Measurements from ENCODE around the gene CD209.
"Not testable (repeated sequence)": the region's sequence is repeated elsewhere in the genome, so short reads cannot be mapped to it uniquely, and the experiment has no call there.

Gene CD209

GRCh38 chr19:7746903-7747884 is at the start of gene CD209:
Gene CD209, minus strand, starts transcription at chr19:7747534. Its CDS starts 23 bp downstream, at chr19:7747511.
- no peak for TF ChIP-seq CTCF (IDR thresholded peaks at IDR 0.05; ENCODE audit: borderline replicate concordance, insufficient read depth, low read depth, low read length)

GRCh38 chr19:7795555-7796161 is 48.3 kb upstream of the CD209 start:
- H3K4me3 ChIP-seq (ENCODE audit: low read depth, low read length) = no peak overlapping the region
- TF ChIP-seq CTCF (IDR thresholded peaks at IDR 0.05; ENCODE audit: borderline replicate concordance, insufficient read depth, low read depth, low read length) = no peak

More at GRCh38 chr19:7746903-7747884, at the start of gene CD209:
- H3K4me3 ChIP-seq (ENCODE audit: low read depth, low read length) = no peak within 1 kb of the TSS

GRCh38 chr19:7793493-7793892 is 46.2 kb upstream of the CD209 start:
- TF ChIP-seq CTCF (IDR thresholded peaks at IDR 0.05; ENCODE audit: borderline replicate concordance, insufficient read depth, low read depth, low read length) = no peak
- no peak overlapping the region for H3K4me3 ChIP-seq (ENCODE audit: low read depth, low read length)

- H3K4me3 ChIP-seq (ENCODE audit: low read depth, low read length) = not testable (repeated sequence)
These were observed 45.4 kb upstream of the CD209 start for GRCh38 chr19:7792701-7793100.

GRCh38 chr19:7792281-7792680 is 44.9 kb upstream of the CD209 start:
- TF ChIP-seq CTCF (IDR thresholded peaks at IDR 0.05; ENCODE audit: borderline replicate concordance, insufficient read depth, low read depth, low read length) = no peak
- no peak overlapping the region for H3K4me3 ChIP-seq (ENCODE audit: low read depth, low read length)

GRCh38 chr19:7790416-7790815 is 43.1 kb upstream of the CD209 start:
- TF ChIP-seq CTCF (IDR thresholded peaks at IDR 0.05; ENCODE audit: borderline replicate concordance, insufficient read depth, low read depth, low read length) = no peak
- no peak overlapping the region for H3K4me3 ChIP-seq (ENCODE audit: low read depth, low read length)

- no peak for TF ChIP-seq CTCF (IDR thresholded peaks at IDR 0.05; ENCODE audit: borderline replicate concordance, insufficient read depth, low read depth, low read length)
- H3K4me3 ChIP-seq (ENCODE audit: low read depth, low read length) = no peak overlapping the region
These were observed 42.1 kb upstream of the CD209 start for GRCh38 chr19:7789447-7789846.

All from GM12875 (cell line).